RWPE2 (cell line): ENCODE measurements around the gene MAP3K5.
A peak's percentile ranks its signal among the peaks of the same experiment; 100 is the strongest.
"Not testable (repeated sequence)": the region's sequence is repeated elsewhere in the genome, so short reads cannot be mapped to it uniquely, and the experiment has no call there.

Source experiments
- ATAC-seq: fragments of 200-7000 bp; cut with Tn5 transposase; 3 replicates; pipeline ENCODE4 v1.9.1; 2021; ENCODE audit warnings: low read depth
- DNase-seq: peaks from one replicate; pipeline ENCODE4 v3.0.0-alpha.2; 2020; ENCODE audit warnings: low spot score
- H3K27ac ChIP-seq: fragments of 450-650 bp; 2 replicates; pipeline ENCODE4 v1.5.1; 2017; ENCODE audit warnings: mild to moderate bottlenecking; ENCODE audit not compliant: poor library complexity, severe bottlenecking
- H3K27me3 ChIP-seq: fragments of 250-450 bp; sonication (Bioruptor Pico); 2 replicates; pipeline ENCODE4 v1.5.1; 2021; ENCODE audit warnings: mild to moderate bottlenecking, moderate library complexity; ENCODE audit not compliant: insufficient read depth, poor library complexity, severe bottlenecking
- H3K36me3 ChIP-seq: fragments of 250-450 bp; sonication (Bioruptor Pico); 2 replicates; pipeline ENCODE4 v1.5.1; 2020; ENCODE audit warnings: low read depth, mild to moderate bottlenecking, moderate library complexity
- H3K4me1 ChIP-seq: fragments of 250-450 bp; sonication (Bioruptor Pico); 2 replicates; pipeline ENCODE4 v1.5.1; 2021; ENCODE audit warnings: mild to moderate bottlenecking, moderate library complexity; ENCODE audit not compliant: insufficient read depth, poor library complexity, severe bottlenecking
- H3K4me3 ChIP-seq: fragments of 250-450 bp; sonication (Bioruptor Pico); 2 replicates; pipeline ENCODE4 v1.5.1; 2021; ENCODE audit warnings: mild to moderate bottlenecking, moderate library complexity; ENCODE audit not compliant: severe bottlenecking
- H3K9me3 ChIP-seq: fragments of 250-450 bp; sonication (Bioruptor Pico); 2 replicates; pipeline ENCODE4 v1.5.1; 2021; ENCODE audit warnings: mild to moderate bottlenecking, moderate library complexity; ENCODE audit not compliant: severe bottlenecking
- TF ChIP-seq, protein P1 (sequence below): fragments of 450-650 bp; IDR thresholded peaks from one replicate; pipeline ENCODE4 v1.5.1; 2017; ENCODE audit warnings: mild to moderate bottlenecking, moderate library complexity; ENCODE audit not compliant: poor library complexity, severe bottlenecking

MAP3K5 gene

DNA sequence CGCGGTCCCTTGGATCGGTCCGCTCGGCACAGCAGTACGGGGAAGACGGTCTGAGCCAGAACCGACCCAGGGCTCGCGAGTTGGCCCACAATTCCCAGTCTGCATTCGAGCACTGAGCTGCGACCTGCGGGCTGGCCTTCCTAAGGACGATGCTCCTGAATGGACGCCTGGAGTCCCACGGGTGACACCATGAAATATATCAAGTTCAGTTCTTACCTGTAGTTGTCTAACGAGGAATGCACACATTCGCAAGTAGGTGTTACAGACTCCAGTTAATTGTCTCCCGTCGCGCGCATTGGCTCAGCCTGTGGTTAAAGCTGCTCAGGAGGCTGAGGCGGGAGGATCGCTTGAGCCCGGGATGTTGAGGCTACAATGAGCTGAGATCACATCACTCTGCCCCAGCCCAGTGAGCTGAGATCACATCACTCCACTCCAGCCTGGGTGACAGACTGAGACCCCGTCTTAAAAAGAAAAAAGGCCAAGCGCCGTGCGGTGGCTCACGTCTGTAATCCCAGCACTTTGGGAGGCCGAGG, 30.9 kb upstream of the MAP3K5 start:
- DNase-seq: no peak
- peak overlapping the region; percentile 49 for H3K4me3 ChIP-seq
- ATAC-seq: no peak; the same call in 2 of the 3 replicates
- H3K4me1 ChIP-seq: peaks cover 3% of the 10 kb centered on the region
- H3K27me3 ChIP-seq: no peaks in the 10 kb centered on the region
- H3K27ac ChIP-seq: peak overlapping the region; percentile 7
- peaks cover 29% of the 10 kb centered on the region for H3K36me3 ChIP-seq
- TF ChIP-seq, protein P1, sequence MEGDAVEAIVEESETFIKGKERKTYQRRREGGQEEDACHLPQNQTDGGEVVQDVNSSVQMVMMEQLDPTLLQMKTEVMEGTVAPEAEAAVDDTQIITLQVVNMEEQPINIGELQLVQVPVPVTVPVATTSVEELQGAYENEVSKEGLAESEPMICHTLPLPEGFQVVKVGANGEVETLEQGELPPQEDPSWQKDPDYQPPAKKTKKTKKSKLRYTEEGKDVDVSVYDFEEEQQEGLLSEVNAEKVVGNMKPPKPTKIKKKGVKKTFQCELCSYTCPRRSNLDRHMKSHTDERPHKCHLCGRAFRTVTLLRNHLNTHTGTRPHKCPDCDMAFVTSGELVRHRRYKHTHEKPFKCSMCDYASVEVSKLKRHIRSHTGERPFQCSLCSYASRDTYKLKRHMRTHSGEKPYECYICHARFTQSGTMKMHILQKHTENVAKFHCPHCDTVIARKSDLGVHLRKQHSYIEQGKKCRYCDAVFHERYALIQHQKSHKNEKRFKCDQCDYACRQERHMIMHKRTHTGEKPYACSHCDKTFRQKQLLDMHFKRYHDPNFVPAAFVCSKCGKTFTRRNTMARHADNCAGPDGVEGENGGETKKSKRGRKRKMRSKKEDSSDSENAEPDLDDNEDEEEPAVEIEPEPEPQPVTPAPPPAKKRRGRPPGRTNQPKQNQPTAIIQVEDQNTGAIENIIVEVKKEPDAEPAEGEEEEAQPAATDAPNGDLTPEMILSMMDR: no peak
- H3K9me3 ChIP-seq: no peaks in the 10 kb centered on the region

DNA sequence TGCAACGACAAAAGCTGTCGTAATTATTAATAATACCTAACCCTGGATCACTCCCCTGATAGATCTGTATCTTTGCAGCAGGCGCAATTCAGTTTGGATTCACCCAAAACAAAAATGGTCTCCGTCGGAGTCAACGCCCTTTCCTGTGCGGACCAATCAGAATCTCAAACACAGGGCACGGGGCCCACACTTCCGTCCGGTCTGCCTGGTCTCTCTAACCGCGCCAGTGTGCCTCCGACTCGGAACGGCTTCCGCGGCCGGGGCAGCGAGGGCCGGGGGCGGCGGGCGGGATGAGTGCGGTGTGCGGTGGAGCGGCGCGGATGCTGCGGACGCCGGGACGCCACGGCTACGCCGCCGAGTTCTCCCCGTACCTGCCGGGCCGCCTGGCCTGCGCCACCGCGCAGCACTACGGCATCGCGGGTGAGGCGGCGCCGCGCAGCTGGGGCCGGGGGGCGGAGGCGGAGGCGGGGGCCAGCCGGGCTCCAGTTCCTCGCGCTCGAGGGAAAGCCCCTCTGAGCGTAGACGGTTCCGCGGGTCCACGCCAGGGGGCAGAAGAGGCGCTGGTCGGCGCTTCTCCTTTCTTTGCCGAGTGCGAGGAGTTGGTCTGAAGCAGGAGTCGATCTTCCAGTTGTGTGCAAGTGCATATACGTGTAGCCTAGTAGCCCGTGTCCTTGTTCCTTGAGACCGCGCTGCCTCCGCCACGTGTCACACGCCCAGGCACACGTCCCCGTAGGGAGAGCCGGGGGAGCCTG, 30.3 kb upstream of the MAP3K5 start, which contains the start of gene PEX7:
PEX7 (plus strand) TSS at position 217 of the 752 bp plus-strand sequence; CDS start at position 291, 74 bp downstream.
- ATAC-seq (peak; percentile 96), DNase-seq (peak; percentile 85)
- H3K4me3 ChIP-seq: peak within 1 kb of the TSS; percentile 49
- TF ChIP-seq, protein P1: peak; percentile 52
- H3K9me3 ChIP-seq: no peaks in the 10 kb centered on the region
- H3K27me3 ChIP-seq: no peaks in the 10 kb centered on the region
- peaks cover 3% of the 10 kb centered on the region for H3K4me1 ChIP-seq
- peaks cover 23% of the 10 kb centered on the region for H3K36me3 ChIP-seq
- H3K27ac ChIP-seq: peak within 1 kb of the TSS; percentile 7

DNA sequence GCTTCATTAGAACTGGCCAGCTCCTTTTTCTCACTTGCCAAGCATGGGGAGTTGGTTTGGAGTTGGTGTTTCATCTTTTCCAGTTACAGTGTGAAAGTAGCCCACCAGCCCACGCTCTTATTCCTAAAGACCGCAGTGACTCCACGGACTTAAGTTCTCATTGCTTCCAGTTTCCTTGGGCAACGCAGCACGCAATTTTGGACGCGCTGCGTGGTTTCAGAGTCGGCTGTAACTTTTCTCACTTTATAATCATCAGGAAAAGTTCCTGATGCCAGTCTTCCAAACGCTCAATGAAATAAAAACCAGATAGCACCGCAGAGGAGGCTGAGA, 29.7 kb upstream of the MAP3K5 start:
- H3K4me3 ChIP-seq: peak overlapping the region; percentile 49
- DNase-seq (no peak), ATAC-seq (peak; percentile 14)
- no peak overlapping the region for H3K27ac ChIP-seq
- TF ChIP-seq, protein P1: no peak
- H3K36me3 ChIP-seq: peaks cover 18% of the 10 kb centered on the region
- peaks cover 3% of the 10 kb centered on the region for H3K4me1 ChIP-seq
- H3K9me3 ChIP-seq: no peaks in the 10 kb centered on the region
- H3K27me3 ChIP-seq: no peaks in the 10 kb centered on the region

DNA sequence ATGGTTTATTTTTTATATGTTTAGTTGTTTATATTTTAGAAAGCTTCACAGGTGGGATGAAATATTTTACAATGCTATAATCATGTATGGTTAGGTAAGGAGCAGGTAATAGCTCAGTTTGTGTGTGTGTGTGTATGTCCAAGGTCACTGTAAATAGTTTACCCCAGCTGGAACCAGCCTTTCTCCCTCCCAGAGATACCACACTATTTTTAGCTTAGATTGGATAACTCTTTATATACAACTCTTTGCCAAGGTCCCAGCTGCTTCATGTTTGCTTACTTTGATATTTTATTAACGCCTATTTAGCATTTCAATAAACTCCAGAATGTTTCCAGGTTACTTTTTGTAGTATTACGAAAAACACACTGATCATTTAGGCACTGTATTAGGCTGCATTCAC, 28.3 kb upstream of the MAP3K5 start:
- TF ChIP-seq, protein P1: no peak

DNA sequence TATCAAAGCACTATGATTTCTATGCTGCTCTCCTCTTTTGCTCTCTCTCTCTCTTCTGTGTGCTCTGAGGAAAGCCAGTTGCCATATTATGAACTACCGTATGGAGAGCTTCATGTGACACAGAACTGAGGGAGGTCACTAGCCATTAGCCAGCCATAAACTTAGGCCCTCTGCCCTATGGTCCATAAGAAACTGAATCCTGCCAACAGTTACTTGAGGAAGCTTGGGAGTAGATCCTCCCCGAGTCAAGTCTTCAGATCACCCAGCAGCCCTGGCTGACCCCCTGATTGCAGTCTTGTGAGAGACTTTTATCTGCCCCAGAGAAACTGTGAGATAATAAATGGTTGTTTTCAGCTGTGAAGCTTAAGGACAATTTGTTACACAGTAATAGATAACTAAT, 24.4 kb upstream of the MAP3K5 start:
- ATAC-seq: no peak
- no peaks in the 10 kb centered on the region for H3K36me3 ChIP-seq

More for the DNA sequence above, 28.3 kb upstream of the MAP3K5 start:
- Histone ChIP-seq H3K9me3 (no peaks in the 10 kb centered on the region), H3K27ac (no peak overlapping the region), H3K27me3 (no peaks in the 10 kb centered on the region), H3K4me3 (no peak overlapping the region), H3K36me3 (peaks cover 6% of the 10 kb centered on the region; the same call in 1 of the 2 replicates), H3K4me1 (peaks cover 3% of the 10 kb centered on the region)
- ATAC-seq: no peak
- no peak for DNase-seq

DNA sequence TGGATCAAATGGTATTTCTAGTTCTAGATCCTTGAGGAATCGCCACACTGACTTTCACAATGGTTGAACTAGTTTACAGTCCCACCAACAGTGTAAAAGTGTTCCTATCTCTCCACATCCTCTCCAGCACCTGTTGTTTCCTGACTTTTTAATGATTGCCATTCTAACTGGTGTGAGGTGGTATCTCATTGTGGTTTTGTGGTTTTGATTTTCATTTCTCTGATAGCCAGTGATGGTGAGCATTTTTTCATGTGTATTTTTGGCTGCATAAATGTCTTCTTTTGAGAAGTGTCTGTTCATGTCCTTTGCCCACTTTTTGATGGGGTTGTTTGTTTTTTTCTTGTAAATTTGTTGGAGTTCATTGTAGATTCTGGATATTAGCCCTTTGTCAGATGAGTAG, 23.3 kb upstream of the MAP3K5 start:
- H3K9me3 ChIP-seq, H3K36me3 ChIP-seq, ATAC-seq, H3K4me3 ChIP-seq, H3K27ac ChIP-seq, H3K27me3 ChIP-seq, H3K4me1 ChIP-seq, DNase-seq: not testable (repeated sequence)

More for the DNA sequence above, 24.4 kb upstream of the MAP3K5 start:
- DNase-seq: no peak
- H3K4me1 ChIP-seq: no peaks in the 10 kb centered on the region
- no peak overlapping the region for H3K4me3 ChIP-seq
- no peaks in the 10 kb centered on the region for H3K9me3 ChIP-seq
- TF ChIP-seq, protein P1: no peak
- no peaks in the 10 kb centered on the region for H3K27me3 ChIP-seq
- H3K27ac ChIP-seq: no peak overlapping the region
